HepG2 (cell line): ENCODE measurements around the gene NDRG2. TPM values are rescaled to one million over a fixed set of nuclear protein-coding genes. Genes with fewer than 3 reads are reported as not detected.

Source experiments
- CERS6 ChIP-seq: sonication (generic); formaldehyde crosslinking; IDR thresholded peaks from 2 replicates; pipeline ENCODE4 v1.5.0; 2020; ENCODE audit warnings: missing genetic modification reagents
- HDAC2 ChIP-seq: sonication (generic); formaldehyde crosslinking; IDR thresholded peaks from 2 replicates; pipeline ENCODE4 v1.4.0; 2020; ENCODE audit warnings: missing genetic modification reagents
- ISL2 ChIP-seq: sonication (generic); formaldehyde crosslinking; IDR thresholded peaks from 2 replicates; pipeline ENCODE4 v1.5.0; 2020; ENCODE audit warnings: missing genetic modification reagents
- KDM4B ChIP-seq: sonication (generic); formaldehyde crosslinking; IDR thresholded peaks from 2 replicates; pipeline ENCODE4 v1.4.0; 2020; ENCODE audit warnings: missing genetic modification reagents
- RBAK ChIP-seq: sonication (generic); formaldehyde crosslinking; IDR thresholded peaks from 2 replicates; pipeline ENCODE4 v1.5.1; 2020; ENCODE audit warnings: mild to moderate bottlenecking, missing genetic modification reagents
- SMAD1 ChIP-seq: sonication (generic); formaldehyde crosslinking; IDR thresholded peaks from 2 replicates; pipeline ENCODE4 v1.4.0; 2020; ENCODE audit warnings: missing genetic modification reagents, low read depth, mild to moderate bottlenecking, borderline replicate concordance
- TBX2 ChIP-seq: sonication (generic); formaldehyde crosslinking; IDR thresholded peaks from 2 replicates; pipeline ENCODE4 v1.5.0; 2020; ENCODE audit warnings: missing genetic modification reagents, mild to moderate bottlenecking, borderline replicate concordance
- TERF1 ChIP-seq: sonication (generic); formaldehyde crosslinking; IDR thresholded peaks from 2 replicates; pipeline ENCODE4 v1.8.0; 2022; ENCODE audit warnings: mild to moderate bottlenecking, missing genetic modification reagents, moderate library complexity
- YEATS4 ChIP-seq: sonication (generic); formaldehyde crosslinking; IDR thresholded peaks from 2 replicates; pipeline ENCODE4 v1.4.0; 2020; ENCODE audit warnings: missing genetic modification reagents, borderline replicate concordance
- ZBTB4 ChIP-seq: sonication (generic); formaldehyde crosslinking; IDR thresholded peaks from 2 replicates; pipeline ENCODE4 v1.4.0; 2020; ENCODE audit warnings: missing genetic modification reagents, mild to moderate bottlenecking, borderline replicate concordance
- ZNF501 ChIP-seq: sonication (generic); formaldehyde crosslinking; IDR thresholded peaks from 2 replicates; pipeline ENCODE4 v1.5.1; 2020; ENCODE audit warnings: mild to moderate bottlenecking, moderate library complexity, missing genetic modification reagents
- ZNF563 ChIP-seq: sonication (generic); formaldehyde crosslinking; IDR thresholded peaks from 2 replicates; pipeline ENCODE4 v1.8.0; 2022; ENCODE audit warnings: mild to moderate bottlenecking, moderate library complexity, missing genetic modification reagents
- ZNF646 ChIP-seq: sonication (generic); formaldehyde crosslinking; IDR thresholded peaks from 2 replicates; pipeline ENCODE4 v1.9.0; 2021; ENCODE audit warnings: mild to moderate bottlenecking, missing genetic modification reagents
- ZNF703 ChIP-seq: sonication (generic); formaldehyde crosslinking; IDR thresholded peaks from 2 replicates; pipeline ENCODE4 v1.5.1; 2020; ENCODE audit warnings: missing genetic modification reagents, mild to moderate bottlenecking, moderate library complexity, borderline replicate concordance
- ZSCAN31 ChIP-seq: sonication (generic); formaldehyde crosslinking; IDR thresholded peaks from 2 replicates; pipeline ENCODE4 v1.5.0; 2020; ENCODE audit warnings: low read depth, mild to moderate bottlenecking, missing genetic modification reagents
- polyA plus RNA-seq, 8 experiments: library from polyadenylated mRNA; depleted of rRNA in 3 of 8; stranded (reverse) in 7 of 8; unstranded in 1 of 8; fragments of >200 nt; fragmentation: Illumina TruSeq in 4 of 8; extraction: Trizol in 4 of 8; gene quantifications; 2 replicates each; pipeline versions ENCODE4 v1.2.1 to v1.2.3, GENCODE V29; 2011 to 2016; ENCODE audit warnings: low read depth in 4 of 8, missing spikeins in 1 of 8, mixed read lengths in 1 of 8; ENCODE audit not compliant: insufficient read depth in 1 of 8
- total RNA-seq, 5 experiments: library from RNA; depleted of rRNA; stranded (reverse); fragments of >200 nt; fragmentation: Illumina TruSeq; extraction: Trizol; gene quantifications; 2 replicates each; pipeline ENCODE4 v1.2.3, GENCODE V29; 2016; ENCODE audit warnings: low read depth in 1 of 5

NDRG2 gene
- total and polyA plus RNA-seq, 2 of the 13 experiments (the other 11 are each of a cell fraction or from before 2014, with no cell fraction given) = 27.2 to 189 TPM

- TF ChIP-seq ISL2 (CRISPR knock-in tag) (peak; percentile 45; the same call in 1 of the 2 replicates), ZBTB4 (CRISPR knock-in tag) (0 out of 2 replicates have a peak, but pooled peaks have one; percentile 37), TERF1 (CRISPR knock-in tag) (no peak), TBX2 (CRISPR knock-in tag) (no peak), ZNF703 (CRISPR knock-in tag) (no peak), ZNF646 (CRISPR knock-in tag) (no peak), KDM4B (no peak), ZSCAN31 (CRISPR knock-in tag) (no peak), RBAK (CRISPR knock-in tag) (0 out of 2 replicates have a peak, but pooled peaks have one; percentile 32), ZNF501 (CRISPR knock-in tag) (peak; percentile 78), ZNF563 (CRISPR knock-in tag) (no peak; the same call in 1 of the 2 replicates), HDAC2 (CRISPR knock-in tag) (no peak), CERS6 (CRISPR knock-in tag) (no peak), SMAD1 (0 out of 2 replicates have a peak, but pooled peaks have one; percentile 51), YEATS4 (CRISPR knock-in tag) (0 out of 2 replicates have a peak, but pooled peaks have one; percentile 1)
Observed at GRCh38 chr14:21053184-21054122, 28.6 kb upstream of the NDRG2 start (continued).
